Stimulated activated CD4-positive, alpha-beta T cell treated with anti-CD3 and anti-CD28 coated beads, Interleukin-4, amount 100 ng/mL, for 1 hour (primary cell): ENCODE measurements around the gene IER5.

Experiments
- DNase-seq: peaks from one replicate; pipeline ENCODE4 v3.0.0-alpha.2; 2020

The IER5 gene

DNA sequence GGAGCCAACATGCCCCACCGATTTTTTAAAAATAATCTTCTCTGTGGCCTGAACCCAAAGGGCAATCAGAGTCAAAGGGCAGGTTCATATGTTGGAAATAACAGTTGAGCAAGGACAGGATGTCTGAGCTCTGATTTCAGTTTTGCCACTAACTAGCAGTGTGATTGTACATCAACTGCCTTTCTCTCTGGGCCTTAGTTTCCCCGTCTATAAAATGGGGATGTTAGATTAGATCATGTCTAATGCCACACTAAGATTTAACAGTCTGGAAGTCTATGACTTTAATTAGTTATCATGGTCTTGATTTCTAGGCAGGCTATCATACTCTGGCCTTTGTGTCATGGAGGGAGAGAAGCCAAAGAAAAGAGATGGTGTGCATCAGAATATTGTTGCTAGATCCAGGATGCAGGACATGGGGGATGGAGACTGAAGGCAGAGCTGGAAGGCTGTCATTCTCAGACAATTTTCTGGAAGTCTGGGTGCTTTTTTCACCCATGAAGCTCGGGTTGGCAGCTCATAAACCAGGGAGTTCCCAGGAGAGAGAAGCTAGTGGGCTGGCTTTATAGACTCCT is 28.4 kb downstream of the IER5 start:
- DNase-seq: no peak

DNA sequence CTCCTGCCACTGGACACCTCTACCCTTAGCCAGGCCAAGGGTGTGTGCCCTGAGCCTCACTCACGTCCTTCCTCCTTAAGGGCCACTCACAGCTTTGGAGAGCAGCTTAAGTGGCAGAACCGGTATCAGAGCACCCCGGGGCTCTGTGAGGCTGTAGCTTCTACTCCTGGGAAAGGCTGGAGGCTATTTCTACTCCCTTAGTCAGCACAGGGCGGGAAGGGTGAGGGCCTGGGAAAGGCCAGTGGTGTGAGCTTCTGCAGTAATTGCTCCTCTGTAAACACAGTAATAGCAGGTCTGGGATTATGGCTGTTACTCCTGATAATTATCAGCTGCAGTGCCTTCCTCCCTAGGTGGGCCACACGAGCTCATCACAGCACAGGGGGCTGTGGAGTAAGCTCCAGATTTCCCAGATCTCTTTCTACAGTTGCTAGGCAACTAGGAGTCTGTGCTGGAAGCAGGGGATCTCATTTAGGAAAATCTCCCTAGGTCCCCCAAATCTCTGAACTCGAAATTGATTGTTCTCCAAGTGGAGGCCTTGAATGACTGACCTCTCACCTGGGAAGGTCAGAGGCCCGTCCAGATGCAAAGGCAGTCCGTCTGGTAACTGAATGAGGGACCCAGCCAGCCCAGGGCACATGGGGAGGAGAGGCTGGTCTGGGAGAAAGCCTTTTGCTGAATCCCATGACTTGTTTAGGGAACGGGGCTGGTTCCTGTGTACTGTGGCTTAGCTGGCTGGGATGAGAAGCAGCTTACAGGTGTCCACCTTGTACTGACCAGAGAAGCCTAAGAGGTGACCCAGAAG is 29.3 kb downstream of the IER5 start:
- no peak for DNase-seq

DNA sequence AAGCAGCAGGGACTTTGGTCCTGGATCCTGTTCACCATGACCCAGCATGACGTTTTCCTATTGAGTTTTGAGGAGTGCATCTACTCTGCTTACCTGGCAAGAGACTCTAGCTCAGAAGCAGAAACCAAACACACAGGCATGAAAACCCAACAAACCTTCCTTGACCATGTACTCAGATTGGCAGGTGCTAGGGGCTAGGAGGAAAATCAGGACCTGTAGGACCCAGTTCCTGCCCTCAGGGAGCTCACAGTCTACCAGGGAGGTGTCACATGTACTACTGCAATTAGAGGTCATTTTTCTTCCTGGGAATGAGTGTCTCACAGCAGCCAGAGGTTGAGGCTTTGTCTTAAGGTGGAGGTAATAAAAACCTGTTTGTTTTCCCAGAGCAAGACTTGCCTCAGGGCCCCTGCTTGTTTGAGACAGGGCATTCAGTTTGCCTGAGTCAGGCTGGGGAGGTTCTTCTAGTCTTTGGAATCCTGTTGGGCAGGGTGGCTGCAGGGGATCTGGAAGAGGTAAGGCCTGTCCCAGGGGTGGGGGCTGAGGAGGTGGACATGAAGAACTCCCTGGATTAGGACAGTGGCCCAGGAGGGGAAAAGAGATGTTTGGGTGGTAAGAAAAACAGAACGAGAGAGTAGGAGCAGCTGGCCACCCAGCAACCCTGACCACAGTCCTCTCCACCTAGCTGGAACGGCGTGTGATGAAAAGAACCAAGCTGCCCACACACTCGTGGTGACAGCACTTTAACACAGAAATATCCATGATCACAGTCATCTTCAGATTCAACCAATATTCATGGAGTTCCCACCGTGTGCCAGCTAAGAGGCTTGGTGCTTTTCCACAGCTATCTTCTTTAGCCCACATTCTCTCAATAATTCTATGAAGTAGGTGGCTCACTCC is 30.8 kb downstream of the IER5 start:
- DNase-seq: no peak

DNA sequence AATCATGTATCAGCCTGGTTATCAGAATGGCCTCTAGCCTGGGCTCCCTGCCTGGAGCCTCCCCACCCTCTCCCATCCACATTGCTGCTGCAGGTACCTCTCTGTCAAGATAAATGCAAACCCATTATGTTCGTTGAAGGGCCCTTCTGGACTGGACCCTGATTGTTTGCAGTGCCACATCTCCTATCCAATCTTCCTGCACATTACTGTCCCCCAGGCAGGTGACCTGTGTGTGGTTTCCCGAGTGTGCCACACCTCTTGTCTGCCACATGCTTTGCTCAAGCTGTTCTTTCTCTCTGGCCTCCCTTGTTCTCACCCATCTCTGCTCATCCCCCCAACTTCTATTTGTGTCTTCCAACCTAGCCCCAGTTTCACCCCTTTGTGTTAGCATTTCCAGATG is 32.4 kb downstream of the IER5 start:
- no peak for DNase-seq

GRCh38 chr1:181121498-181121897 is 33.0 kb downstream of the IER5 start:
- no peak for DNase-seq

GRCh38 chr1:181122222-181122621 is 33.7 kb downstream of the IER5 start:
- DNase-seq: no peak

- no peak for DNase-seq
Measured at GRCh38 chr1:181123173-181123572, 34.7 kb downstream of the IER5 start.

DNA sequence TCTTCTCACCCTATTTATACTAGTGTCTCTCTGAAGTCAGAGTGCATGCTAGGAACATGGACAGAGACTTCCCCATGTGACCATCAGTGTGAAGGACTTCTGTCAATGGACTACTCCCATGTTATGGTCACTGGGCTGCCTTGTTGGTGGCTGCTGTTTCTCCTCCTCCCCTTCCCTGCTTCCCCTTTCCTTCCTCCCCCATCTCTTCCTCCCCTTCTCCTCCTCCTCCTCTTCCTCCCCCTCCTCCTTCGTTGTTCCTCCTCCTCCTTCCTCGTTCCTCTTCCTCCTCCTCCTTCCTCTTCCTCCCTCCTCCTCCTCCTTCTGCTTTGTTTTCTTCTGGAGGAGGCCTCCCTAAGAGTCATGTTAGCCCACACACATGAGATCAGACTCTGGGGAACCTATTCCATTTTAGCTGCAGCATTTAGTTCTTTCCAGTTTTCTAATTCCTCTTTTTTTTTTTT is 35.8 kb downstream of the IER5 start:
- DNase-seq: no peak

- DNase-seq: no peak
Measured at GRCh38 chr1:181126289-181126688, 37.8 kb downstream of the IER5 start.

- DNase-seq: no peak
Measured at GRCh38 chr1:181126871-181127587, 38.5 kb downstream of the IER5 start.

- no peak for DNase-seq
Measured at GRCh38 chr1:181127898-181128453, 39.5 kb downstream of the IER5 start.

DNA sequence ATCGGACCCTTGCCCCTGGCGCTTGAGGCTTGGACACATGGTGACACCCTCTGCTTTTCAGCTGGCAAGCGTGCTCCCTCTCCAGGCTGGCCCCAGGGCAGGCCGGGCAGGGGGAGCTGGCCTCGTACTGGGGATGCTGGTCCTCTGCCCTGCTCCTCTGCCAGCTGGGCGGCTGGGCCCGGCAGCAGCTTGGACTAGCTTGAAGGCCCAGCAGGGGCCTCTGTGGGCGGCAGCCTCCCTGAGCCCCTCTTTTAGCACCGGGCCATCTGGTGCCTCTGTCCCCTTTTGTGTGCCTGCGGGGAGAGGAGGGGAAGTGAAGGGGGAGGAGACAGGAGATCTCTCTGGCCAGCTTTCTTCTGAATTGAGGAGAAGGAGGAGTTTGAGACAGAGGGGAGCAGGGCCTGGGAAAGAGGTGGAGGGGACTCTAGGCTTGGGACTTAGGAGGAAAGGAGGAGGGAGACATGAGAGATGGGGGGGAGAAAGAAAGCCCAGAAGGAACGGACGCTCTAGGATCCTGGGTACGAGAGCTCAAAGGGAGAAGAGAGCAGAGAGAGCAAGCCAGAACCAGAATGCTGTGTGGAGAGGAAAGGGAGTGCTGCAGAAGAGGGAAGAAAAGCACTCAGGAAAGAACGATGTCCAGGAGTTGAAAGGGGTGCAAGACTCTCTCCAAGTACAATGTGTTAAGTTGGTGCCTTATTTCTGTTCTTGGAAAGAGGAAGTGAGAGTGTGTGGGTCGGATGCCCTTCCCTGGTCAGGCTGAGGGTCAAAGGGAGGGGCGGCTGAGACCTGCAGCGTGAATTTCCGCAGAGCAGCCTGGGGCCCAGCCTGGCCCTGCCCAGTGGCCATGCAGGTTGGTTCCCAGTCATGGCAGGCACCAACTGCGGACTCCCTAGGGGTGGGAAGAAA is 40.3 kb downstream of the IER5 start:
- DNase-seq: no peak

DNA sequence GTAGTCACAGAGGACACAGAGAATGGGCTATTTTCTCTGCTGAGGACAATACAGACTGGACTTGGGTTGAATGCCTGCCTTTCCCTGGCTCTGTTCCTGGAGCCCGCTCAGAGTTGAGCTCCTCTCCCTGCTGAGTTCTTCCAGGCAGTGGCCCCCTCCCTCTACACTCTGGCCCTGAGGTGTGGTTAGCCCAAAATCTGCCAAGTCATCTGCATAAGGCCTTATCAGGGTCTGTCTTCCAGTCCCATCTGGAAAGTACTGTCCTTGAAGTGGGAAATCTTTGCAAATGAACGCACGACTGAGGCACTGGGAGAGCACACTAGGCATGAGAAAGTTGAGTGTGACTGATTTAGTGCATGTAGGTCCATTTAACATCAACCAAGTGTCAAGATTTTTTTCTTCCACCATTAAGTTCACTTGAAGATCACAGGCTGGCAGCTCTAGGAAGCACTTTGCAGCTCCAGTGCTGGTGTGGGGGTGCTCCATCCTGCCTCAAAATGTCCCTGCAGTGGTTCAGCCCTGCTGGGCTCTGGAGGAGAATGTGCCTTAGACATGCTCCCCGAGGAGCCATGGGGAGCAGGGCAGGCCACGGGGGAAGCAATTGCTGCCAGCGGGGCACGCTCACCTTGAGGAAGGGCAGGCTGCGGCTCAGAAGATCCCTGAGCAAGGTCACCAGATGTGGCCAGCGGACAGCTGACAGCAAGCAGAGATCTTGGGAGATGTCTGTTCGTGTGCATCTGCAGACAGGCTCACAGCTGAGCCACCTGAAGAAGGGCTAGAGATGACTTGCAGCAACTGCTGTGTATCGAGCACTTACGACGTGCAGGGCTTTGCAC is 41.5 kb downstream of the IER5 start:
- DNase-seq: no peak

GRCh38 chr1:181131255-181131941 is 42.9 kb downstream of the IER5 start:
- DNase-seq: no peak

DNA sequence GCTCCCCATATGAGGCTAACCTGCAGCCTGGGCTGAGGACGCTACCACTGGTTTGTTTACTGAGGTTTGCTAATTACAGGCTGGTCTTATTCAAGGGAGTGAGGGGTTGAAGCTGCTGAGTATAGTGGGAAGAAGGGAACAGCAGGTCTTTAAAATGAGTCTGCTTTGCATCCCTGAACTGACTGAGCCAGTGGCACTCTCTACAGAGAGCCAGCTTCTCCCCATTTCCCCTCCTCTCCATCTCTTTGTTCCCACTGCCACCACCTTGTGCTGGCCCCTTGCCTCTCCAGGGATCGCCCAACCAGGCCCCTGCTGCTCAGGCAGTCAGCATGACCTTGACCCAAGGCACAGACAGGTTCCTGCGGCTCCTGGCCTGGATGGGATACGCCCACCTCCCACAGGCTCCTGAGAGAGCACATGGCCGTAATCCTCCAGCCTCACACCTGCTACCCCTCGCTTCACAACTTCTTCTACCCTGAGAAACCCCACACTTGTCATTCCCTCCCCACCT is 45.0 kb downstream of the IER5 start:
- DNase-seq: no peak

- DNase-seq: no peak
Measured at GRCh38 chr1:181133969-181134418, 45.5 kb downstream of the IER5 start.

GRCh38 chr1:181134543-181135436 is 46.3 kb downstream of the IER5 start:
- DNase-seq: peak; percentile 7

- peak; percentile 23 for DNase-seq
Measured at GRCh38 chr1:181135437-181135731, 46.9 kb downstream of the IER5 start.
